H9 (cell line): Measurements from ENCODE around the gene HRNR. TPM values are rescaled to one million over a fixed set of nuclear protein-coding genes. Genes with fewer than 3 reads are reported as not detected.

Source experiments
- DNase-seq: peaks from one replicate; pipeline ENCODE4 v3.0.0-alpha.2; 2017
- H2AFZ ChIP-seq: one replicate; pipeline ENCODE4 v1.6.1; 2013; ENCODE audit warnings: mild to moderate bottlenecking, low read length, control low read depth, moderate library complexity
- H2AK5ac ChIP-seq: 2 replicates; pipeline ENCODE4 v1.6.1; 2013; ENCODE audit warnings: low read length, control low read depth, mixed read lengths; ENCODE audit not compliant: insufficient read length
- H2BK120ac ChIP-seq: one replicate; pipeline ENCODE4 v1.6.1; 2013; ENCODE audit warnings: low read depth, mild to moderate bottlenecking, low read length, control low read depth, inconsistent platforms; ENCODE audit not compliant: poor library complexity, severe bottlenecking
- H2BK12ac ChIP-seq: 2 replicates; pipeline ENCODE4 v1.6.1; 2013; ENCODE audit warnings: low read length, control low read depth, mixed read lengths, low read depth; ENCODE audit not compliant: insufficient read length
- H2BK15ac ChIP-seq: 2 replicates; pipeline ENCODE4 v1.6.1; 2013; ENCODE audit warnings: low read depth, low read length, control low read depth
- H2BK20ac ChIP-seq: one replicate; pipeline ENCODE4 v1.6.1; 2013; ENCODE audit warnings: low read depth, mild to moderate bottlenecking, low read length, control low read depth, inconsistent platforms; ENCODE audit not compliant: poor library complexity, severe bottlenecking
- H2BK5ac ChIP-seq: 2 replicates; pipeline ENCODE4 v1.6.1; 2013; ENCODE audit warnings: low read length, control low read depth, mixed read lengths; ENCODE audit not compliant: insufficient read length
- H3K14ac ChIP-seq: 2 replicates; pipeline ENCODE4 v1.6.1; 2013; ENCODE audit warnings: low read length, control low read depth; ENCODE audit not compliant: insufficient read depth
- H3K18ac ChIP-seq: 2 replicates; pipeline ENCODE4 v1.6.1; 2013; ENCODE audit warnings: low read depth, mild to moderate bottlenecking, mixed read lengths, low read length, control low read depth; ENCODE audit not compliant: insufficient read length
- H3K23ac ChIP-seq: 2 replicates; pipeline ENCODE4 v1.6.1; 2013; ENCODE audit warnings: low read length, control low read depth, mixed read lengths, low read depth; ENCODE audit not compliant: insufficient read length
- H3K23me2 ChIP-seq: 2 replicates; pipeline ENCODE4 v1.6.1; 2013; ENCODE audit warnings: low read depth, mild to moderate bottlenecking, mixed read lengths, low read length, control low read depth; ENCODE audit not compliant: insufficient read length, poor library complexity, severe bottlenecking
- H3K27ac ChIP-seq: 2 replicates; pipeline ENCODE4 v1.5.1; 2013; ENCODE audit warnings: low read length, control low read depth, mixed read lengths, low read depth; ENCODE audit not compliant: insufficient read length
- H3K27me3 ChIP-seq: 2 replicates; pipeline ENCODE4 v1.6.1; 2013; ENCODE audit warnings: low read length, control low read depth, inconsistent platforms; ENCODE audit not compliant: insufficient read depth
- H3K4ac ChIP-seq: 2 replicates; pipeline ENCODE4 v1.6.1; 2013; ENCODE audit warnings: low read depth, mild to moderate bottlenecking, control low read depth, inconsistent platforms, low read length, moderate library complexity
- H3K4me1 ChIP-seq: 2 replicates; pipeline ENCODE4 v1.6.1; 2013; ENCODE audit warnings: low read length, control low read depth, inconsistent platforms; ENCODE audit not compliant: insufficient read depth
- H3K4me2 ChIP-seq: 2 replicates; pipeline ENCODE4 v1.6.1; 2013; ENCODE audit warnings: low read length, control low read depth, mixed read lengths; ENCODE audit not compliant: insufficient read length, insufficient read depth
- H3K56ac ChIP-seq: 2 replicates; pipeline ENCODE4 v1.6.1; 2013; ENCODE audit warnings: low read depth, mild to moderate bottlenecking, mixed read lengths, low read length, control low read depth; ENCODE audit not compliant: insufficient read length
- H3K79me1 ChIP-seq: 2 replicates; pipeline ENCODE4 v1.6.1; 2013; ENCODE audit warnings: low read depth, mild to moderate bottlenecking, moderate library complexity, low read length, control low read depth, inconsistent platforms; ENCODE audit not compliant: insufficient read depth, poor library complexity, severe bottlenecking
- H3K79me2 ChIP-seq: 2 replicates; pipeline ENCODE4 v1.6.1; 2013; ENCODE audit warnings: low read length, control low read depth, inconsistent platforms; ENCODE audit not compliant: insufficient read depth
- H3K9ac ChIP-seq: 2 replicates; pipeline ENCODE4 v1.6.1; 2013; ENCODE audit warnings: low read length, control low read depth, mixed read lengths; ENCODE audit not compliant: insufficient read length; ENCODE audit errors: extremely low read depth
- H3K9me3 ChIP-seq: one replicate; pipeline ENCODE4 v1.6.1; 2013; ENCODE audit warnings: low read depth, low read length, inconsistent platforms; ENCODE audit not compliant: control insufficient read depth
- H3T11ph ChIP-seq: one replicate; pipeline ENCODE4 v1.6.1; 2013; ENCODE audit warnings: mild to moderate bottlenecking, low read length, control low read depth, inconsistent platforms
- H4K20me1 ChIP-seq: one replicate; pipeline ENCODE4 v1.6.1; 2013; ENCODE audit not compliant: control insufficient read depth, insufficient read length, insufficient read depth
- H4K5ac ChIP-seq: 2 replicates; pipeline ENCODE4 v1.6.1; 2013; ENCODE audit warnings: low read depth, mild to moderate bottlenecking, mixed read lengths, low read length, control low read depth; ENCODE audit not compliant: insufficient read length
- H4K8ac ChIP-seq: replicated peaks from 2 replicates; pipeline ENCODE4 v1.6.1; 2013; ENCODE audit warnings: low read length, control low read depth, mixed read lengths, low read depth; ENCODE audit not compliant: insufficient read length
- H4K91ac ChIP-seq: 2 replicates; pipeline ENCODE4 v1.6.1; 2013; ENCODE audit warnings: low read depth, mild to moderate bottlenecking, moderate library complexity, mixed read lengths, low read length, control low read depth; ENCODE audit not compliant: insufficient read length
- H3K27ac Mint-ChIP-seq, 3 experiments: 2 replicates in 2 of 3; 3 replicates in 1 of 3; pipeline ENCODE4 v1.8.0; 2020 to 2021; ENCODE audit warnings: mixed read lengths in 3 of 3, mild to moderate bottlenecking in 1 of 3, moderate library complexity in 1 of 3
- H3K27me3 Mint-ChIP-seq: 2 replicates; pipeline ENCODE4 v1.8.0; 2021; ENCODE audit warnings: low read depth, mild to moderate bottlenecking, moderate library complexity, mixed read lengths
- H3K36me3 Mint-ChIP-seq, 3 experiments: 2 replicates in 2 of 3; 3 replicates in 1 of 3; pipeline ENCODE4 v1.8.0; 2020 to 2021; ENCODE audit warnings: low read depth in 3 of 3, mixed read lengths in 3 of 3; ENCODE audit not compliant: insufficient read depth in 1 of 3
- H3K4me1 Mint-ChIP-seq, 2 experiments: 2 replicates each; pipeline ENCODE4 v1.8.0; 2020; ENCODE audit warnings: mixed read lengths in 2 of 2
- H3K4me3 Mint-ChIP-seq, 2 experiments: 2 replicates in 1 of 2; 3 replicates in 1 of 2; pipeline ENCODE4 v1.8.0; 2020 to 2021; ENCODE audit warnings: mild to moderate bottlenecking in 2 of 2, mixed read lengths in 2 of 2, moderate library complexity in 1 of 2
- H3K9me3 Mint-ChIP-seq, 2 experiments: 2 replicates in 1 of 2; 3 replicates in 1 of 2; pipeline ENCODE4 v1.8.0; 2020; ENCODE audit warnings: mild to moderate bottlenecking in 2 of 2, mixed read lengths in 2 of 2, moderate library complexity in 1 of 2
- CTCF ChIP-seq: fragments of 200-600 bp; sonication (generic); conservative IDR thresholded peaks from 3 replicates; pipeline ENCODE4 v1.8.0; 2021; ENCODE audit warnings: antibody characterized with exemption, mild to moderate bottlenecking
- WGBS: extraction: QIAGEN DNeasy Blood & Tissue Kit; methylation state at CpG from one replicate; pipeline ENCODE4 v1.1.7; 2013; ENCODE audit warnings: missing lambda C conversion rate, low lambda C conversion rate, mixed read lengths; ENCODE audit not compliant: insufficient read length; ENCODE audit errors: extremely low coverage; 5-methylcytosine and 5-hydroxymethylcytosine counted together
- total RNA-seq: library from RNA; stranded (reverse); gene quantifications from 2 replicates; pipeline ENCODE4 v1.2.1, GENCODE V29; 2021

The HRNR gene
- total RNA-seq, 1 experiment from 2014 or later = not detected

- Histone ChIP-seq H2AFZ (no peak overlapping the region), H3K56ac (no peak overlapping the region), H4K91ac (no peak overlapping the region), H2BK12ac (no peak overlapping the region), H4K20me1 (no peaks in the 10 kb centered on the region), H3K4me1 (no peaks in the 10 kb centered on the region), H3K9me3 (peaks cover 31% of the 10 kb centered on the region), H3K4ac (no peak overlapping the region), H4K8ac (no peak overlapping the region), H3K79me1 (no peaks in the 10 kb centered on the region), H3K9ac (no peak overlapping the region), H2BK20ac (no peak overlapping the region), H3K27ac (no peak overlapping the region), H2BK15ac (no peak overlapping the region), H3K23me2 (no peaks in the 10 kb centered on the region), H3K27me3 (no peaks in the 10 kb centered on the region), H2BK5ac (no peak overlapping the region), H2AK5ac (no peak overlapping the region), H3K79me2 (no peaks in the 10 kb centered on the region), H2BK120ac (no peak overlapping the region), H3K18ac (no peak overlapping the region), H4K5ac (no peak overlapping the region), H3K4me2 (no peak overlapping the region), H3T11ph (no peak overlapping the region), H3K23ac (no peak overlapping the region), H3K14ac (no peak overlapping the region)
- TF ChIP-seq CTCF = peak; percentile 65
- no peak overlapping the region for H3K27ac Mint-ChIP-seq
- WGBS = no CpG with 5 or more reads among the region's 8 CpGs
- H3K9me3 Mint-ChIP-seq = peaks cover 48 to 84% of the 10 kb centered on the region in 2 experiments
- DNase-seq = peak; percentile 58
- peaks cover 0 to under 1% (median 0%) of the 10 kb centered on the region in 3 experiments; a peak in 2 of 7 replicates for H3K36me3 Mint-ChIP-seq
- no peak overlapping the region for H3K4me3 Mint-ChIP-seq
- H3K4me1 Mint-ChIP-seq = no peaks in the 10 kb centered on the region
- no peaks in the 10 kb centered on the region for H3K27me3 Mint-ChIP-seq
Measured at GRCh38 chr1:152185544-152186391, 38.2 kb downstream of the HRNR start.
